WTC11 (cell line): ENCODE results near the gene HOMEZ. TPM values are rescaled to one million over a fixed set of nuclear protein-coding genes. Genes with fewer than 3 reads are reported as not detected.

Experiments used
- ATAC-seq: fragments of 200-7000 bp; cut with Tn5 transposase; 2 replicates; pipeline ENCODE4 v1.10.0; 2021; ENCODE audit warnings: mild to moderate bottlenecking, moderate library complexity
- CTCF ChIA-PET: fragments of 300-600 bp; sonication (Branson Sonifier 250); formaldehyde crosslinking; loops from one replicate; lab custom pipeline; 2021; ENCODE audit warnings: antibody characterized with exemption; lab: Charles Lee
- POLR2A ChIA-PET: fragments of 350-600 bp; sonication (Branson Sonifier 250); formaldehyde crosslinking; loops from one replicate; lab custom pipeline; 2021; ENCODE audit warnings: antibody characterized with exemption; lab: Charles Lee
- DNase-seq: peaks from one replicate; pipeline ENCODE4 v3.0.0; 2021; ENCODE audit warnings: low spot score
- H3K27ac Mint-ChIP-seq: 2 replicates; pipeline ENCODE4 v1.8.0; 2021; ENCODE audit warnings: mixed read lengths
- H3K27me3 Mint-ChIP-seq: 2 replicates; pipeline ENCODE4 v1.8.0; 2021; ENCODE audit warnings: low read depth, mild to moderate bottlenecking, moderate library complexity, mixed read lengths
- H3K36me3 Mint-ChIP-seq: 2 replicates; pipeline ENCODE4 v1.8.0; 2021; ENCODE audit warnings: mixed read lengths
- H3K4me1 Mint-ChIP-seq: 2 replicates; pipeline ENCODE4 v1.8.0; 2022; ENCODE audit warnings: mixed read lengths
- H3K4me3 Mint-ChIP-seq: 2 replicates; pipeline ENCODE4 v1.8.0; 2021; ENCODE audit warnings: mild to moderate bottlenecking, moderate library complexity, mixed read lengths
- H3K9me3 Mint-ChIP-seq: 2 replicates; pipeline ENCODE4 v1.8.0; 2021; ENCODE audit warnings: mixed read lengths
- ARID4B ChIP-seq: sonication (generic); formaldehyde crosslinking; IDR thresholded peaks from 2 replicates; pipeline ENCODE4 v1.8.0; 2023; ENCODE audit warnings: missing genetic modification reagents, mild to moderate bottlenecking, borderline replicate concordance
- CREB1 ChIP-seq: sonication (generic); formaldehyde crosslinking; IDR thresholded peaks from 2 replicates; pipeline ENCODE4 v1.8.0; 2023; ENCODE audit warnings: mild to moderate bottlenecking, missing genetic modification reagents
- E2F5 ChIP-seq: sonication (generic); formaldehyde crosslinking; IDR thresholded peaks from 2 replicates; pipeline ENCODE4 v1.8.1; 2022; ENCODE audit warnings: mild to moderate bottlenecking, moderate library complexity, missing genetic modification reagents
- ETV6 ChIP-seq: sonication (generic); formaldehyde crosslinking; IDR thresholded peaks from 2 replicates; pipeline ENCODE4 v1.8.1; 2022; ENCODE audit warnings: mild to moderate bottlenecking, missing genetic modification reagents
- GABPB1 ChIP-seq: sonication (generic); formaldehyde crosslinking; IDR thresholded peaks from 2 replicates; pipeline ENCODE4 v1.8.1; 2023; ENCODE audit warnings: mild to moderate bottlenecking, missing genetic modification reagents
- IRF1 ChIP-seq: sonication (generic); formaldehyde crosslinking; IDR thresholded peaks from 2 replicates; pipeline ENCODE4 v1.8.0; 2023; ENCODE audit warnings: missing genetic modification reagents
- KAT7 ChIP-seq: sonication (generic); formaldehyde crosslinking; IDR thresholded peaks from 2 replicates; pipeline ENCODE4 v1.8.1; 2023; ENCODE audit warnings: missing genetic modification reagents, mild to moderate bottlenecking, borderline replicate concordance
- MAX ChIP-seq: sonication (generic); formaldehyde crosslinking; IDR thresholded peaks from 2 replicates; pipeline ENCODE4 v1.8.0; 2022; ENCODE audit warnings: mild to moderate bottlenecking, missing genetic modification reagents
- MXD4 ChIP-seq: fragments of 250-450 bp; sonication (Bioruptor Pico); IDR thresholded peaks from 2 replicates; pipeline ENCODE4 v1.8.0; 2021; ENCODE audit warnings: mild to moderate bottlenecking, moderate library complexity, borderline replicate concordance
- MYBL2 ChIP-seq: sonication (generic); formaldehyde crosslinking; IDR thresholded peaks from 2 replicates; pipeline ENCODE4 v1.8.1; 2023; ENCODE audit warnings: mild to moderate bottlenecking, moderate library complexity, missing genetic modification reagents
- NFE2L1 ChIP-seq: sonication (generic); formaldehyde crosslinking; IDR thresholded peaks from 2 replicates; pipeline ENCODE4 v1.8.1; 2023; ENCODE audit warnings: missing genetic modification reagents
- NFYB ChIP-seq: sonication (generic); formaldehyde crosslinking; conservative IDR thresholded peaks from 2 replicates; pipeline ENCODE4 v1.8.0; 2022; ENCODE audit warnings: low read depth, missing genetic modification reagents
- PREB ChIP-seq: sonication (generic); formaldehyde crosslinking; IDR thresholded peaks from 2 replicates; pipeline ENCODE4 v1.8.1; 2022; ENCODE audit warnings: mild to moderate bottlenecking, missing genetic modification reagents, moderate library complexity, borderline replicate concordance
- SP1 ChIP-seq: sonication (generic); formaldehyde crosslinking; conservative IDR thresholded peaks from 2 replicates; pipeline ENCODE4 v1.8.1; 2022; ENCODE audit warnings: missing genetic modification reagents
- STAT6 ChIP-seq: sonication (generic); formaldehyde crosslinking; conservative IDR thresholded peaks from 2 replicates; pipeline ENCODE4 v1.8.1; 2023; ENCODE audit warnings: mild to moderate bottlenecking, low read depth, missing genetic modification reagents, moderate library complexity
- TEAD1 ChIP-seq: sonication (generic); formaldehyde crosslinking; IDR thresholded peaks from 2 replicates; pipeline ENCODE4 v1.8.0; 2022; ENCODE audit warnings: mild to moderate bottlenecking, missing genetic modification reagents
- USF2 ChIP-seq: sonication (generic); formaldehyde crosslinking; IDR thresholded peaks from 2 replicates; pipeline ENCODE4 v1.8.1; 2023; ENCODE audit warnings: mild to moderate bottlenecking, missing genetic modification reagents, moderate library complexity
- ZBTB43 ChIP-seq: sonication (generic); formaldehyde crosslinking; IDR thresholded peaks from 2 replicates; pipeline ENCODE4 v1.8.1; 2023; ENCODE audit warnings: mild to moderate bottlenecking, missing genetic modification reagents
- ZMAT4 ChIP-seq: fragments of 250-450 bp; sonication (Bioruptor Pico); IDR thresholded peaks from 2 replicates; pipeline ENCODE4 v1.9.0; 2021; ENCODE audit warnings: mild to moderate bottlenecking
- ZNF232 ChIP-seq: sonication (generic); formaldehyde crosslinking; IDR thresholded peaks from 2 replicates; pipeline ENCODE4 v1.8.0; 2022; ENCODE audit warnings: mild to moderate bottlenecking, missing genetic modification reagents
- ZNF263 ChIP-seq: sonication (generic); formaldehyde crosslinking; IDR thresholded peaks from 2 replicates; pipeline ENCODE4 v1.8.1; 2022; ENCODE audit warnings: low read depth, mild to moderate bottlenecking, moderate library complexity, missing genetic modification reagents
- ZNF317 ChIP-seq: sonication (generic); formaldehyde crosslinking; IDR thresholded peaks from 2 replicates; pipeline ENCODE4 v1.8.1; 2023; ENCODE audit warnings: low read depth, mild to moderate bottlenecking, moderate library complexity, missing genetic modification reagents, borderline replicate concordance
- total RNA-seq: library from RNA; stranded (reverse); gene quantifications from 3 replicates; pipeline ENCODE4 v1.2.3, GENCODE V29; 2021

Gene HOMEZ
- total RNA-seq, 1 experiment from 2014 or later: 10.7 TPM

- Mint-ChIP-seq H3K36me3 (peaks cover 43% of the 10 kb centered on the region), H3K27ac (peak within 1 kb of the TSS; percentile 99), H3K4me3 (peak within 1 kb of the TSS; percentile 96), H3K27me3 (no peaks in the 10 kb centered on the region), H3K4me1 (peaks cover 26% of the 10 kb centered on the region), H3K9me3 (no peaks in the 10 kb centered on the region)
- ATAC-seq (peak; percentile 93), DNase-seq (peak; percentile 98)
- ChIA-PET POLR2A (interaction anchor here (0.6 to 2.7 kb wide), 18 partner anchors 8 to 314 kb away, joined by 3 to 32 read pairs (median 4); partner anchors contain the start of genes ACIN1, BCL2L2, C14orf119 and HOMEZ), CTCF (interaction anchor here (0.5 to 4.5 kb wide), 33 partner anchors 14 to 407 kb away, joined by 3 to 39 read pairs (median 5); partner anchors contain the start of genes ACIN1, BCL2L2, C14orf119 and CEBPE)
- TF ChIP-seq MXD4 (CRISPR knock-in tag) (no peak), ZNF232 (CRISPR knock-in tag) (peak; percentile 68; the same call in 1 of the 2 replicates), MAX (peak; percentile 85), ZNF317 (no peak), ZBTB43 (CRISPR knock-in tag) (no peak), ETV6 (0 out of 2 replicates have a peak, but pooled peaks have one; percentile 49), PREB (CRISPR knock-in tag) (peak; percentile 88; the same call in 1 of the 2 replicates), STAT6 (CRISPR knock-in tag) (no peak), NFE2L1 (0 out of 2 replicates have a peak, but pooled peaks have one; percentile 27), ZMAT4 (CRISPR knock-in tag) (peak; percentile 9; the same call in 1 of the 2 replicates), IRF1 (CRISPR knock-in tag) (no peak), NFYB (CRISPR knock-in tag) (peak; percentile 97), MYBL2 (CRISPR knock-in tag) (peak; percentile 60; the same call in 1 of the 2 replicates), USF2 (peak; percentile 95), CREB1 (CRISPR knock-in tag) (no peak), ZNF263 (no peak), GABPB1 (CRISPR knock-in tag) (peak; percentile 86), TEAD1 (CRISPR knock-in tag) (0 out of 2 replicates have a peak, but pooled peaks have one; percentile 27), KAT7 (CRISPR knock-in tag) (no peak), E2F5 (CRISPR knock-in tag) (no peak), SP1 (peak; percentile 69), ARID4B (CRISPR knock-in tag) (no peak)
Measured at GRCh38 chr14:23320584-23321571, 34.9 kb upstream of the HOMEZ start, which contains the start of gene PABPN1. Gene PABPN1, plus strand, starts transcription at chr14:23321457. Its CDS starts 13 bp downstream, at chr14:23321470.
